K562 (cell line): Measurements from ENCODE around the gene DUOX2. TPM values are rescaled to one million over a fixed set of nuclear protein-coding genes. Genes with fewer than 3 reads are reported as not detected.

ENCODE experiments used
- BDP1 ChIP-seq: IDR thresholded peaks from 3 replicates; pipeline ENCODE4 v1.6.1; 2011; ENCODE audit not compliant: insufficient read length, insufficient read depth
- CCAR2 ChIP-seq: fragments of 200-400 bp; formaldehyde crosslinking; IDR thresholded peaks from 2 replicates; pipeline ENCODE4 v1.6.1; 2017; ENCODE audit warnings: mild to moderate bottlenecking, low read depth, low read length
- CEBPB ChIP-seq: fragments of 450-650 bp; IDR thresholded peaks from 2 replicates; pipeline ENCODE4 v1.6.1; 2016; ENCODE audit warnings: missing genetic modification characterization, missing compliant biosample characterization
- CREBBP ChIP-seq: IDR thresholded peaks from one replicate; pipeline ENCODE4 v1.6.1; 2012; ENCODE audit warnings: low read depth, mild to moderate bottlenecking, control low read depth, inconsistent platforms, low read length
- DPF2 ChIP-seq: fragments of 450-650 bp; IDR thresholded peaks from 2 replicates; pipeline ENCODE4 v1.6.1; 2016
- KHSRP ChIP-seq: fragments of 450-650 bp; IDR thresholded peaks from 2 replicates; pipeline ENCODE4 v1.6.1; 2017
- KLF6 ChIP-seq: fragments of 250-450 bp; sonication (Bioruptor Pico); IDR thresholded peaks from 2 replicates; pipeline ENCODE4 v1.4.0; 2020; ENCODE audit warnings: mild to moderate bottlenecking, moderate library complexity, borderline replicate concordance
- MXI1 ChIP-seq: IDR thresholded peaks from 2 replicates; pipeline ENCODE4 v1.6.1; 2011; ENCODE audit warnings: low read depth, mild to moderate bottlenecking, improper control_type of control experiment, low read length
- PHF8 ChIP-seq: fragments of 200-600 bp; sonication (generic); IDR thresholded peaks from 2 replicates; pipeline ENCODE4 v1.6.1; 2012; ENCODE audit warnings: mixed run types, mild to moderate bottlenecking, inconsistent platforms, low read length, moderate library complexity, borderline replicate concordance
- POLR2B ChIP-seq: fragments of 450-650 bp; IDR thresholded peaks from 2 replicates; pipeline ENCODE4 v1.6.1; 2018; ENCODE audit warnings: low read depth; ENCODE audit not compliant: partially characterized antibody
- SMARCB1 ChIP-seq: IDR thresholded peaks from 2 replicates; pipeline ENCODE4 v1.6.1; 2011; ENCODE audit warnings: improper control_type of control experiment, low read depth; ENCODE audit not compliant: insufficient read length
- SRSF7 ChIP-seq: fragments of 200-400 bp; formaldehyde crosslinking; optimal IDR thresholded peaks from 2 replicates; pipeline ENCODE3; 2017; ENCODE audit warnings: mild to moderate bottlenecking, low read depth, low read length
- TAF7 ChIP-seq: fragments of 450-650 bp; IDR thresholded peaks from 2 replicates; pipeline ENCODE4 v1.6.1; 2016; ENCODE audit warnings: missing genetic modification characterization, missing compliant biosample characterization
- TGIF2 ChIP-seq: sonication (generic); formaldehyde crosslinking; IDR thresholded peaks from 2 replicates; pipeline ENCODE4 v1.8.1; 2022; ENCODE audit warnings: mild to moderate bottlenecking, missing genetic modification reagents, moderate library complexity
- U2AF2 ChIP-seq: fragments of 200-400 bp; formaldehyde crosslinking; optimal IDR thresholded peaks from 2 replicates; pipeline ENCODE3; 2017; ENCODE audit warnings: low read depth, mild to moderate bottlenecking, low read length
- WHSC1 ChIP-seq: IDR thresholded peaks from one replicate; pipeline ENCODE4 v1.6.1; 2012; ENCODE audit warnings: low read length, control low read depth, inconsistent platforms
- ZC3H4 ChIP-seq: sonication (generic); formaldehyde crosslinking; IDR thresholded peaks from 2 replicates; pipeline ENCODE4 v1.9.0; 2021; ENCODE audit warnings: missing genetic modification reagents, borderline replicate concordance
- ZNF217 ChIP-seq: sonication (generic); formaldehyde crosslinking; IDR thresholded peaks from 2 replicates; pipeline ENCODE4 v1.8.0; 2022; ENCODE audit warnings: mild to moderate bottlenecking, missing genetic modification reagents
- ZNF224 ChIP-seq: sonication (generic); formaldehyde crosslinking; IDR thresholded peaks from 2 replicates; pipeline ENCODE4 v1.8.0; 2022; ENCODE audit warnings: mild to moderate bottlenecking, missing genetic modification reagents
- ZNF561 ChIP-seq: fragments of 450-650 bp; formaldehyde crosslinking; conservative IDR thresholded peaks from 2 replicates; pipeline ENCODE4 v1.4.0; 2020; ENCODE audit warnings: mild to moderate bottlenecking, moderate library complexity
- polyA plus RNA-seq, 8 experiments: library from polyadenylated mRNA; depleted of rRNA in 4 of 8; stranded (reverse) in 5 of 8; unstranded in 3 of 8; fragments of >200 nt; fragmentation: Nextera tagmentation in 2 of 8; fragmentation: Illumina TruSeq in 1 of 8; extraction: Ambion mirVana in 2 of 8; extraction: Trizol in 1 of 8; gene quantifications; 2 replicates each; pipeline versions ENCODE4 v1.2.1 to v1.2.3, GENCODE V29; 2011 to 2014; ENCODE audit warnings: inconsistent platforms in 1 of 8, missing spikeins in 1 of 8
- total RNA-seq, 7 experiments: library from RNA; depleted of rRNA in 6 of 7; stranded (reverse); fragments of >200 nt in 6 of 7; fragmentation: Illumina TruSeq in 2 of 7; extraction: Trizol in 2 of 7; gene quantifications; 2 replicates each; pipeline versions ENCODE4 v1.2.1 to v1.2.3, GENCODE V29; 2011 to 2021; ENCODE audit warnings: low replicate concordance in 1 of 7
- TF ChIP-seq, protein P1 (sequence below): sonication (generic); formaldehyde crosslinking; IDR thresholded peaks from 2 replicates; pipeline ENCODE4 v1.8.1; 2023; ENCODE audit warnings: mild to moderate bottlenecking, missing genetic modification reagents
- TF ChIP-seq, protein P2 (sequence below), 2 experiments: fragments of 450-650 bp in 1 of 2; IDR thresholded peaks; 2 replicates each; pipeline ENCODE4 v1.6.1; 2011 to 2017; ENCODE audit warnings: low read depth in 2 of 2, antibody characterized with exemption in 1 of 2, borderline replicate concordance in 1 of 2, low read length in 1 of 2, mild to moderate bottlenecking in 1 of 2, mixed read lengths in 1 of 2; ENCODE audit not compliant: control insufficient read depth in 1 of 2
- TF ChIP-seq, protein P3 (sequence below): fragments of 450-650 bp; formaldehyde crosslinking; IDR thresholded peaks from 2 replicates; pipeline ENCODE4 v1.4.0; 2022; ENCODE audit warnings: mild to moderate bottlenecking, moderate library complexity
- TF ChIP-seq, protein P4 (sequence below): sonication (generic); formaldehyde crosslinking; IDR thresholded peaks from 2 replicates; pipeline ENCODE4 v1.5.0; 2020; ENCODE audit warnings: missing genetic modification reagents

DUOX2 gene
- total and polyA plus RNA-seq, 9 of the 15 experiments (the other 6 are each of a cell fraction or from before 2014, with no cell fraction given) = 0.01 to 0.03 (median 0.02) TPM; not detected in 6

DNA sequence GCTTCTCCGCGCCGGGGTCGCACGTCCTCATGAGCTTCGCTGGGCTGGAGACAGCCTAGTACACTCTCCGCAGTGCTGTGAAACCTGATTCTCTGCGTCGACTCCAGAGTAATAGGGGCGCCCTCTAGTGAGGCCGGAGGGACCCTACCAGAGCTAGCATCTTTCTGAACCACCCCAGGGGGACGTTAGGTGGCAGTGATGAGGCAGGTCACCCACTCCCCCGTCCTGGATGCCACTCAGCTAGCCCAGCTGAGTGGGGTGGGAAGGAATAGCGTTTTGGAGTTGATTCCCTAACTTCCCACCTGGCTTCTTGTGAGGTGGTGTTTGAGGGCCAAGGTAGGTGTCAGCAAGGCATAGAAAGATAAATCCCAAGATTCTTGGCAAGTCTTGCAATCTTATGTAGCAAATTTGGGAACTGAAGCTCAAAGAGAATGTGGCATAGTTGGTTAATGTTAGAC lies 4.2 kb upstream of the DUOX2 start (continued):
- TF ChIP-seq, protein P1, sequence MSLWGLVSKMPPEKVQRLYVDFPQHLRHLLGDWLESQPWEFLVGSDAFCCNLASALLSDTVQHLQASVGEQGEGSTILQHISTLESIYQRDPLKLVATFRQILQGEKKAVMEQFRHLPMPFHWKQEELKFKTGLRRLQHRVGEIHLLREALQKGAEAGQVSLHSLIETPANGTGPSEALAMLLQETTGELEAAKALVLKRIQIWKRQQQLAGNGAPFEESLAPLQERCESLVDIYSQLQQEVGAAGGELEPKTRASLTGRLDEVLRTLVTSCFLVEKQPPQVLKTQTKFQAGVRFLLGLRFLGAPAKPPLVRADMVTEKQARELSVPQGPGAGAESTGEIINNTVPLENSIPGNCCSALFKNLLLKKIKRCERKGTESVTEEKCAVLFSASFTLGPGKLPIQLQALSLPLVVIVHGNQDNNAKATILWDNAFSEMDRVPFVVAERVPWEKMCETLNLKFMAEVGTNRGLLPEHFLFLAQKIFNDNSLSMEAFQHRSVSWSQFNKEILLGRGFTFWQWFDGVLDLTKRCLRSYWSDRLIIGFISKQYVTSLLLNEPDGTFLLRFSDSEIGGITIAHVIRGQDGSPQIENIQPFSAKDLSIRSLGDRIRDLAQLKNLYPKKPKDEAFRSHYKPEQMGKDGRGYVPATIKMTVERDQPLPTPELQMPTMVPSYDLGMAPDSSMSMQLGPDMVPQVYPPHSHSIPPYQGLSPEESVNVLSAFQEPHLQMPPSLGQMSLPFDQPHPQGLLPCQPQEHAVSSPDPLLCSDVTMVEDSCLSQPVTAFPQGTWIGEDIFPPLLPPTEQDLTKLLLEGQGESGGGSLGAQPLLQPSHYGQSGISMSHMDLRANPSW (CRISPR knock-in tag) = no peak
- TF ChIP-seq CREBBP (no peak), SMARCB1 (no peak), ZNF561 (CRISPR knock-in tag) (no peak), CCAR2 (no peak), KLF6 (CRISPR knock-in tag) (no peak), U2AF2 (no peak), WHSC1 (no peak), MXI1 (no peak), DPF2 (peak; percentile 28; the same call in 1 of the 2 replicates), PHF8 (no peak), BDP1 (no peak), ZNF217 (CRISPR knock-in tag) (no peak), SRSF7 (no peak), ZNF224 (CRISPR knock-in tag) (no peak), POLR2B (no peak), ZC3H4 (CRISPR knock-in tag) (0 out of 2 replicates have a peak, but pooled peaks have one; percentile 66), TAF7 (no peak), TGIF2 (CRISPR knock-in tag) (no peak), CEBPB (tag) (no peak), KHSRP (no peak)
- TF ChIP-seq, protein P2, sequence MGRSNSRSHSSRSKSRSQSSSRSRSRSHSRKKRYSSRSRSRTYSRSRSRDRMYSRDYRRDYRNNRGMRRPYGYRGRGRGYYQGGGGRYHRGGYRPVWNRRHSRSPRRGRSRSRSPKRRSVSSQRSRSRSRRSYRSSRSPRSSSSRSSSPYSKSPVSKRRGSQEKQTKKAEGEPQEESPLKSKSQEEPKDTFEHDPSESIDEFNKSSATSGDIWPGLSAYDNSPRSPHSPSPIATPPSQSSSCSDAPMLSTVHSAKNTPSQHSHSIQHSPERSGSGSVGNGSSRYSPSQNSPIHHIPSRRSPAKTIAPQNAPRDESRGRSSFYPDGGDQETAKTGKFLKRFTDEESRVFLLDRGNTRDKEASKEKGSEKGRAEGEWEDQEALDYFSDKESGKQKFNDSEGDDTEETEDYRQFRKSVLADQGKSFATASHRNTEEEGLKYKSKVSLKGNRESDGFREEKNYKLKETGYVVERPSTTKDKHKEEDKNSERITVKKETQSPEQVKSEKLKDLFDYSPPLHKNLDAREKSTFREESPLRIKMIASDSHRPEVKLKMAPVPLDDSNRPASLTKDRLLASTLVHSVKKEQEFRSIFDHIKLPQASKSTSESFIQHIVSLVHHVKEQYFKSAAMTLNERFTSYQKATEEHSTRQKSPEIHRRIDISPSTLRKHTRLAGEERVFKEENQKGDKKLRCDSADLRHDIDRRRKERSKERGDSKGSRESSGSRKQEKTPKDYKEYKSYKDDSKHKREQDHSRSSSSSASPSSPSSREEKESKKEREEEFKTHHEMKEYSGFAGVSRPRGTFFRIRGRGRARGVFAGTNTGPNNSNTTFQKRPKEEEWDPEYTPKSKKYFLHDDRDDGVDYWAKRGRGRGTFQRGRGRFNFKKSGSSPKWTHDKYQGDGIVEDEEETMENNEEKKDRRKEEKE (IDR thresholded peaks at IDR 0.05; ENCODE audit: borderline replicate concordance in 1 of 2, control insufficient read depth in 1 of 2, low read depth in 2 of 2, low read length in 1 of 2) = 0 out of 4 replicates have a peak, but pooled peaks of 1 of the 2 experiments have one; percentile 38
- TF ChIP-seq, protein P3, sequence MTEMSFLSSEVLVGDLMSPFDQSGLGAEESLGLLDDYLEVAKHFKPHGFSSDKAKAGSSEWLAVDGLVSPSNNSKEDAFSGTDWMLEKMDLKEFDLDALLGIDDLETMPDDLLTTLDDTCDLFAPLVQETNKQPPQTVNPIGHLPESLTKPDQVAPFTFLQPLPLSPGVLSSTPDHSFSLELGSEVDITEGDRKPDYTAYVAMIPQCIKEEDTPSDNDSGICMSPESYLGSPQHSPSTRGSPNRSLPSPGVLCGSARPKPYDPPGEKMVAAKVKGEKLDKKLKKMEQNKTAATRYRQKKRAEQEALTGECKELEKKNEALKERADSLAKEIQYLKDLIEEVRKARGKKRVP = no peak
- TF ChIP-seq, protein P4, sequence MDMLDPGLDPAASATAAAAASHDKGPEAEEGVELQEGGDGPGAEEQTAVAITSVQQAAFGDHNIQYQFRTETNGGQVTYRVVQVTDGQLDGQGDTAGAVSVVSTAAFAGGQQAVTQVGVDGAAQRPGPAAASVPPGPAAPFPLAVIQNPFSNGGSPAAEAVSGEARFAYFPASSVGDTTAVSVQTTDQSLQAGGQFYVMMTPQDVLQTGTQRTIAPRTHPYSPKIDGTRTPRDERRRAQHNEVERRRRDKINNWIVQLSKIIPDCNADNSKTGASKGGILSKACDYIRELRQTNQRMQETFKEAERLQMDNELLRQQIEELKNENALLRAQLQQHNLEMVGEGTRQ (CRISPR knock-in tag) = no peak
